HepG2 (cell line): ENCODE measurements around the gene C2orf81. TPM values are rescaled to one million over a fixed set of nuclear protein-coding genes. Genes with fewer than 3 reads are reported as not detected.

Experiments
- ATF5 ChIP-seq: sonication (generic); formaldehyde crosslinking; IDR thresholded peaks from 2 replicates; pipeline ENCODE4 v1.4.0; 2020; ENCODE audit warnings: mild to moderate bottlenecking, low read depth, missing genetic modification reagents
- CBX5 ChIP-seq: sonication (generic); formaldehyde crosslinking; IDR thresholded peaks from 2 replicates; pipeline ENCODE4 v1.4.0; 2020; ENCODE audit warnings: missing genetic modification reagents, borderline replicate concordance
- GATAD1 ChIP-seq: IDR thresholded peaks from 2 replicates; pipeline ENCODE4 v1.6.1; 2016; ENCODE audit warnings: missing genetic modification reagents, missing compliant biosample characterization
- HNF4A ChIP-seq: sonication (generic); formaldehyde crosslinking; IDR thresholded peaks from 2 replicates; pipeline ENCODE4 v1.4.0; 2020; ENCODE audit warnings: missing genetic modification reagents
- MAFK ChIP-seq, 2 experiments: IDR thresholded peaks in 1 of 2; conservative IDR thresholded peaks in 1 of 2; 2 replicates each; pipeline ENCODE4 v1.6.1; 2011; ENCODE audit warnings: improper control_type of control experiment in 2 of 2, low read length in 2 of 2
- PHF8 ChIP-seq: sonication (generic); formaldehyde crosslinking; IDR thresholded peaks from 2 replicates; pipeline ENCODE4 v1.5.0; 2020; ENCODE audit warnings: missing genetic modification reagents
- RFX5 ChIP-seq: IDR thresholded peaks from 2 replicates; pipeline ENCODE4 v1.6.1; 2011; ENCODE audit warnings: low read depth, low read length, improper control_type of control experiment
- RFXANK ChIP-seq: IDR thresholded peaks from 2 replicates; pipeline ENCODE4 v1.6.1; 2016
- SMYD3 ChIP-seq: sonication (generic); formaldehyde crosslinking; IDR thresholded peaks from 2 replicates; pipeline ENCODE4 v1.8.1; 2023; ENCODE audit warnings: mild to moderate bottlenecking, missing genetic modification reagents
- SNAI1 ChIP-seq: sonication (generic); formaldehyde crosslinking; IDR thresholded peaks from 2 replicates; pipeline ENCODE4 v1.5.0; 2020; ENCODE audit warnings: mild to moderate bottlenecking, missing genetic modification reagents, borderline replicate concordance
- ZBED4 ChIP-seq: sonication (generic); formaldehyde crosslinking; IDR thresholded peaks from 2 replicates; pipeline ENCODE4 v1.4.0; 2020; ENCODE audit warnings: missing genetic modification reagents, borderline replicate concordance
- ZNF326 ChIP-seq: sonication (generic); formaldehyde crosslinking; IDR thresholded peaks from 2 replicates; pipeline ENCODE4 v1.4.0; 2020; ENCODE audit warnings: missing genetic modification reagents, borderline replicate concordance
- ZNF446 ChIP-seq: sonication (generic); formaldehyde crosslinking; IDR thresholded peaks from 2 replicates; pipeline ENCODE4 v1.5.0; 2020; ENCODE audit warnings: mild to moderate bottlenecking, missing genetic modification reagents
- ZNF501 ChIP-seq: sonication (generic); formaldehyde crosslinking; IDR thresholded peaks from 2 replicates; pipeline ENCODE4 v1.5.1; 2020; ENCODE audit warnings: mild to moderate bottlenecking, moderate library complexity, missing genetic modification reagents
- ZNF552 ChIP-seq: sonication (generic); formaldehyde crosslinking; IDR thresholded peaks from 2 replicates; pipeline ENCODE4 v1.9.0; 2022; ENCODE audit warnings: missing genetic modification reagents, mild to moderate bottlenecking, borderline replicate concordance
- ZNF609 ChIP-seq: sonication (generic); formaldehyde crosslinking; IDR thresholded peaks from 2 replicates; pipeline ENCODE4 v1.4.0; 2020; ENCODE audit warnings: mild to moderate bottlenecking, missing genetic modification reagents, borderline replicate concordance
- ZNF615 ChIP-seq: sonication (generic); formaldehyde crosslinking; IDR thresholded peaks from 2 replicates; pipeline ENCODE4 v1.5.0; 2020; ENCODE audit warnings: mild to moderate bottlenecking, missing genetic modification reagents, borderline replicate concordance
- polyA plus RNA-seq, 8 experiments: library from polyadenylated mRNA; depleted of rRNA in 3 of 8; stranded (reverse) in 7 of 8; unstranded in 1 of 8; fragments of >200 nt; fragmentation: Illumina TruSeq in 4 of 8; extraction: Trizol in 4 of 8; gene quantifications; 2 replicates each; pipeline versions ENCODE4 v1.2.1 to v1.2.3, GENCODE V29; 2011 to 2016; ENCODE audit warnings: low read depth in 4 of 8, missing spikeins in 1 of 8, mixed read lengths in 1 of 8; ENCODE audit not compliant: insufficient read depth in 1 of 8
- total RNA-seq, 5 experiments: library from RNA; depleted of rRNA; stranded (reverse); fragments of >200 nt; fragmentation: Illumina TruSeq; extraction: Trizol; gene quantifications; 2 replicates each; pipeline ENCODE4 v1.2.3, GENCODE V29; 2016; ENCODE audit warnings: low read depth in 1 of 5
- TF ChIP-seq, protein P1 (sequence below): sonication (generic); formaldehyde crosslinking; IDR thresholded peaks from 2 replicates; pipeline ENCODE4 v1.4.0; 2020; ENCODE audit warnings: missing genetic modification reagents; ENCODE audit errors: not compliant biosample characterization

The C2orf81 gene
- total and polyA plus RNA-seq, 2 of the 13 experiments (the other 11 are each of a cell fraction or from before 2014, with no cell fraction given): 0.15 to 0.17 TPM

DNA sequence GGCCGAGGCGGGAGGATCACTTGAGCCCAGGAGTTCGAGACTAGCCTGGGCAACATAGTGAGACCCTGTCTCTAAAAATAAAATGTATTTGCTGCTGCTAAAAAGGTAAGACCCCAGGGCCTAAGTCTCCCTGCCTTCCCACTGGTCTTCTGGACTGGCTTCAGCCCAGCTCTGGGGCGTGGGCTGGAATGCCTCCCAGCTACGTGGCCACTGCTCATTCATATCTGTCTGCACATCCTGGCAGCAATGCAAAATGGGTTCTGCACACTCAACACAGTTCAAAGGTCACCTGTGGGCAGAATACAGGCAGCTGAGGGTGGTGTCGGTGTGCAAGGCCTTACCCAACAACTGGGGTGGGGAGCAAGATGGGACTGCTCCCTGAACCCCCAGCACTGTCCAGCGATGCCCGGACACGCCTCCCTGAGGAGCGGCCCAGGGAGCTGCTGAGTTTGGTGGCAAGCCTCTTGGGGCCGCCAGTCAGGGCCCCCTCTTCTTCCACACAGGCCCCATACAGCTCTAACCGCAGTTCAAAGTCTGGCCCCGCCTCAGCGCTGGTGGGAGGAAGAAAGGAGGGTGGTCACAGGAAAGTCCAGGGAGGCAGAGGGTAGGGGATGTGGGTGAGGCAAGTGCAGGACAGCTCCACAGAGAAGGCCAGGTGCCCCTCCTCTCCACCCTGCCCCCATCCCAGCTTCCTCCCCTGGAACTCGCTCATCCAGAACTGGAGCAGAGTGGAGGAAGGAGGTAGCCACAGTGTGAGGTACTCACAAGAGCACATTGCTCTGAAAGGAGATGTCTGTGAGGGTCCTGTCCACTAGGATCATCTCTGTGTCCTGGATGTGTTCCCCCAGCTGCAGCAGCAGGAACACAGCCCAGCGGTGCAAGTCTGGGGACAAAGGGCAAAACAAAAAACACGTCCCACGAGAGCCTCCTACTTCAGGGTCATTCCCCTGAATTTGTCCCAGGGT, 8.3 kb upstream of the C2orf81 start (continued):
- TF ChIP-seq GATAD1: peak; percentile 44; the same call in 1 of the 2 replicates
- peak; percentile 97 for TF ChIP-seq HNF4A (CRISPR knock-in tag)
- TF ChIP-seq ZNF501 (CRISPR knock-in tag): peak; percentile 49; the same call in 1 of the 2 replicates
- peak; percentile 89; the same call in 1 of the 2 replicates for TF ChIP-seq ZNF609 (CRISPR knock-in tag)
- TF ChIP-seq ZNF446 (CRISPR knock-in tag): no peak
- TF ChIP-seq ZNF615 (CRISPR knock-in tag): no peak
- peak; percentile 55; the same call in 1 of the 2 replicates for TF ChIP-seq CBX5 (CRISPR knock-in tag)
- peak; percentile 27 to 28; a peak in 2 of 4 replicates for TF ChIP-seq MAFK (conservative IDR thresholded peaks at IDR 0.05 in 1 of 2, IDR thresholded peaks at IDR 0.05 in 1 of 2; ENCODE audit: low read length in 2 of 2)
- TF ChIP-seq SMYD3 (CRISPR knock-in tag): 0 out of 2 replicates have a peak, but pooled peaks have one; percentile 27
- TF ChIP-seq, protein P1, sequence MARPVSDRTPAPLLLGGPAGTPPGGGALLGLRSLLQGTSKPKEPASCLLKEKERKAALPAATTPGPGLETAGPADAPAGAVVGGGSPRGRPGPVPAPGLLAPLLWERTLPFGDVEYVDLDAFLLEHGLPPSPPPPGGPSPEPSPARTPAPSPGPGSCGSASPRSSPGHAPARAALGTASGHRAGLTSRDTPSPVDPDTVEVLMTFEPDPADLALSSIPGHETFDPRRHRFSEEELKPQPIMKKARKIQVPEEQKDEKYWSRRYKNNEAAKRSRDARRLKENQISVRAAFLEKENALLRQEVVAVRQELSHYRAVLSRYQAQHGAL: no peak
- TF ChIP-seq PHF8 (CRISPR knock-in tag): peak; percentile 54; the same call in 1 of the 2 replicates
- TF ChIP-seq ATF5 (CRISPR knock-in tag): peak; percentile 60; the same call in 1 of the 2 replicates
- peak; percentile 56; the same call in 1 of the 2 replicates for TF ChIP-seq ZBED4 (CRISPR knock-in tag)
- no peak for TF ChIP-seq ZNF326
- TF ChIP-seq RFX5: no peak; the same call in 1 of the 2 replicates
- TF ChIP-seq SNAI1 (CRISPR knock-in tag): no peak
- TF ChIP-seq ZNF552 (CRISPR knock-in tag): no peak
- no peak; the same call in 1 of the 2 replicates for TF ChIP-seq RFXANK (CRISPR knock-in tag)
